GM23338 (cell line): Measurements from ENCODE around the gene UNC5A. TPM values are rescaled to one million over a fixed set of nuclear protein-coding genes. Genes with fewer than 3 reads are reported as not detected.

Experiments used
- ATAC-seq: fragments of 200-7000 bp; cut with Tn5 transposase; 3 replicates; pipeline ENCODE4 v1.9.1; 2020
- DNase-seq: peaks from one replicate; pipeline ENCODE4 v3.0.0-alpha.2; 2015; ENCODE audit warnings: low spot score
- H2AFZ ChIP-seq: fragments of 200-600 bp; sonication (generic); 2 replicates; pipeline ENCODE4 v1.8.0; 2016; ENCODE audit warnings: antibody characterized with exemption, mild to moderate bottlenecking, moderate library complexity
- H3F3A ChIP-seq: fragments of 200-600 bp; sonication (generic); replicated peaks from 2 replicates; pipeline ENCODE4 v1.8.0; 2017; ENCODE audit warnings: antibody characterized with exemption, mixed run types, low read depth
- H3K27ac ChIP-seq: fragments of 200-600 bp; sonication (generic); 2 replicates; pipeline ENCODE4 v1.6.1; 2016; ENCODE audit warnings: low read depth
- H3K27me3 ChIP-seq: fragments of 200-600 bp; sonication (generic); 2 replicates; pipeline ENCODE4 v1.8.0; 2016; ENCODE audit warnings: mild to moderate bottlenecking, mixed run types, moderate library complexity; ENCODE audit not compliant: insufficient read depth
- H3K36me3 ChIP-seq: fragments of 200-600 bp; sonication (generic); 2 replicates; pipeline ENCODE4 v1.8.0; 2016; ENCODE audit warnings: mild to moderate bottlenecking; ENCODE audit not compliant: insufficient read depth
- H3K4me1 ChIP-seq: fragments of 200-600 bp; sonication (generic); 2 replicates; pipeline ENCODE4 v1.8.0; 2016; ENCODE audit warnings: mild to moderate bottlenecking, moderate library complexity; ENCODE audit not compliant: insufficient read depth
- H3K4me2 ChIP-seq: fragments of 200-600 bp; sonication (generic); 2 replicates; pipeline ENCODE4 v1.7.1; 2017; ENCODE audit warnings: mixed run types
- H3K4me3 ChIP-seq: fragments of 200-600 bp; sonication (generic); 2 replicates; pipeline ENCODE4 v1.6.1; 2016; ENCODE audit warnings: mixed run types
- H3K79me2 ChIP-seq: fragments of 200-600 bp; sonication (generic); replicated peaks from 2 replicates; pipeline ENCODE4 v1.8.0; 2017; ENCODE audit warnings: mild to moderate bottlenecking; ENCODE audit not compliant: insufficient read depth
- H3K9me2 ChIP-seq: fragments of 200-600 bp; sonication (generic); 2 replicates; pipeline ENCODE4 v1.8.0; 2017; ENCODE audit not compliant: insufficient read depth
- H4K20me1 ChIP-seq: fragments of 200-600 bp; sonication (generic); replicated peaks from 2 replicates; pipeline ENCODE4 v1.8.0; 2017; ENCODE audit warnings: mild to moderate bottlenecking; ENCODE audit not compliant: insufficient read depth
- H3K27ac Mint-ChIP-seq: 2 replicates; pipeline ENCODE4 v1.8.0; 2020; ENCODE audit warnings: inconsistent platforms, mild to moderate bottlenecking, moderate library complexity, mixed read lengths
- H3K27me3 Mint-ChIP-seq: 3 replicates; pipeline ENCODE4 v1.8.0; 2022; ENCODE audit warnings: low read depth, mild to moderate bottlenecking, moderate library complexity, mixed read lengths, inconsistent platforms; ENCODE audit not compliant: insufficient read depth, poor library complexity
- H3K36me3 Mint-ChIP-seq: 3 replicates; pipeline ENCODE4 v1.8.0; 2021; ENCODE audit warnings: low read depth, mild to moderate bottlenecking, inconsistent platforms, moderate library complexity, mixed read lengths
- H3K4me1 Mint-ChIP-seq: 3 replicates; pipeline ENCODE4 v1.8.0; 2020; ENCODE audit warnings: mild to moderate bottlenecking, inconsistent platforms, mixed read lengths
- H3K4me3 Mint-ChIP-seq: 3 replicates; pipeline ENCODE4 v1.8.0; 2021; ENCODE audit warnings: moderate library complexity, mild to moderate bottlenecking, inconsistent platforms, mixed read lengths
- H3K9me3 Mint-ChIP-seq: 3 replicates; pipeline ENCODE4 v1.8.0; 2020; ENCODE audit warnings: moderate library complexity, mild to moderate bottlenecking, inconsistent platforms, mixed read lengths
- CREB1 ChIP-seq: fragments of 250-450 bp; sonication (Bioruptor Pico); IDR thresholded peaks from 2 replicates; pipeline ENCODE4 v1.5.0; 2020; ENCODE audit warnings: low read depth, mild to moderate bottlenecking, moderate library complexity
- EZH2 ChIP-seq: fragments of 200-600 bp; sonication (generic); IDR thresholded peaks from one replicate; pipeline ENCODE4 v1.8.0; 2017; ENCODE audit warnings: antibody characterized with exemption, mild to moderate bottlenecking, low read depth; ENCODE audit not compliant: unreplicated experiment
- EZH2phosphoT487 ChIP-seq: fragments of 200-600 bp; sonication (generic); IDR thresholded peaks from one replicate; pipeline ENCODE4 v1.8.1; 2018; ENCODE audit warnings: antibody characterized with exemption; ENCODE audit not compliant: unreplicated experiment
- JUNB ChIP-seq: IDR thresholded peaks from one replicate; pipeline ENCODE4 v1.6.1; 2016; ENCODE audit warnings: antibody characterized with exemption; ENCODE audit not compliant: unreplicated experiment
- NANOG ChIP-seq: IDR thresholded peaks from 2 replicates; pipeline ENCODE4 v1.6.1; 2016; ENCODE audit warnings: antibody characterized with exemption, borderline replicate concordance
- POLR2AphosphoS5 ChIP-seq: IDR thresholded peaks from 2 replicates; pipeline ENCODE4 v1.6.1; 2016; ENCODE audit warnings: antibody characterized with exemption, low read depth
- STAT1 ChIP-seq: IDR thresholded peaks from one replicate; pipeline ENCODE4 v1.6.1; 2016; ENCODE audit warnings: antibody characterized with exemption; ENCODE audit not compliant: unreplicated experiment
- ZNF114 ChIP-seq: fragments of 250-450 bp; sonication (Bioruptor Pico); IDR thresholded peaks from 2 replicates; pipeline ENCODE4 v1.5.0; 2020; ENCODE audit warnings: mild to moderate bottlenecking, moderate library complexity
- ZNF331 ChIP-seq: fragments of 250-450 bp; sonication (Bioruptor Pico); IDR thresholded peaks from 2 replicates; pipeline ENCODE4 v1.5.0; 2020; ENCODE audit warnings: low read depth, mild to moderate bottlenecking, moderate library complexity
- polyA plus RNA-seq: library from polyadenylated mRNA; unstranded; fragments of >200 nt; fragmentation: Nextera tagmentation; extraction: Ambion mirVana; gene quantifications from 2 replicates; pipeline ENCODE4 v1.2.1, GENCODE V29; 2016
- total RNA-seq: library from RNA; depleted of rRNA; stranded (reverse); fragments of >200 nt; shearing (Covaris generic); gene quantifications from 2 replicates; pipeline ENCODE4 v1.2.3, GENCODE V29; 2014
- TF ChIP-seq, protein P1 (sequence below): fragments of 250-450 bp; sonication (Bioruptor Pico); IDR thresholded peaks from 2 replicates; pipeline ENCODE4 v1.5.0; 2020; ENCODE audit warnings: mild to moderate bottlenecking, moderate library complexity
- TF ChIP-seq, protein P2 (sequence below), 2 experiments: fragments of 200-600 bp in 1 of 2; sonication (generic) in 1 of 2; conservative IDR thresholded peaks; 2 replicates each; pipeline versions ENCODE4 v1.5.1 to v1.6.1; 2016 to 2017; ENCODE audit warnings: antibody characterized with exemption in 2 of 2, low read depth in 2 of 2, mild to moderate bottlenecking in 2 of 2, moderate library complexity in 1 of 2
- TF ChIP-seq, protein P3 (sequence below): IDR thresholded peaks from 2 replicates; pipeline ENCODE4 v1.6.1; 2016; ENCODE audit warnings: antibody characterized with exemption
- TF ChIP-seq, protein P4 (sequence below): IDR thresholded peaks from one replicate; pipeline ENCODE4 v1.6.1; 2018; ENCODE audit warnings: antibody characterized with exemption; ENCODE audit not compliant: unreplicated experiment

UNC5A gene
- total and polyA plus RNA-seq, 2 experiments from 2014 or later = 0.92 to 3.9 TPM

DNA sequence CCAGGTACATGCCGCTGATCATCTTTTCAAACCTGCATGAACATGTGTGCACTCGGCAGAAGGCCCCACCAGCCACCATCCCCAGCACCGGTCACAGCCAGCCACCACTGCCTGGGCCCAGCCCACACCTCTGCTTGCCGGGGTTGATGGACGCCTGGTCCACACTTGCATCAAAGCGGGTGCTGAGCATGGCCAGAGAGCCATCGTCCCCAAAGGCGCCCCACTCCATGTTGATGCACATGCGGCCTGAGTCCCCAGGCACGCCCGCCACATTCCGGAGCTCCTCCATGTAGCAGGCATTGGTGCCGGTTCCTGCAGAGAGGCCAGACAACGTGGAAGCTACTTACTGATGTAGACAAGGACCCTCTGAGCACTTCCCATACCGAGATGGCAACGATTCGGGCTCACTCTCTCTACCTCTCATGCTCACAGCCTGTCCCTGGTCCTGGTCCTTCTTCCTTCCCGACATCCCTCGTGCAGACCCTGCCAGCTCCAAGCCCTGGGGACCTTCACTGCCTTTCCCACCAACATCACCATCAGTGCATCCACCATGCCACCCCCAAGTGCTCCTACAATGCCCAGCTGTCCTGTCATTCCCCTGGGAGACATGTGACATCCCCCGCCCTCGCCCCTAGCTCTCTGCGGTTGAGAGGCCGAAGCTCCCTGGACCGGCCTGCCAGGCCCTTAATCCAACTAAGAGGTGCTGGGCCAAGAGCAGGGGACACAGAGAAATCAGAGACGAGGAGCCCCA, 71.6 kb downstream of the UNC5A start (continued):
- TF ChIP-seq CREB1 (CRISPR knock-in tag) (no peak), EZH2 (no peak)

DNA sequence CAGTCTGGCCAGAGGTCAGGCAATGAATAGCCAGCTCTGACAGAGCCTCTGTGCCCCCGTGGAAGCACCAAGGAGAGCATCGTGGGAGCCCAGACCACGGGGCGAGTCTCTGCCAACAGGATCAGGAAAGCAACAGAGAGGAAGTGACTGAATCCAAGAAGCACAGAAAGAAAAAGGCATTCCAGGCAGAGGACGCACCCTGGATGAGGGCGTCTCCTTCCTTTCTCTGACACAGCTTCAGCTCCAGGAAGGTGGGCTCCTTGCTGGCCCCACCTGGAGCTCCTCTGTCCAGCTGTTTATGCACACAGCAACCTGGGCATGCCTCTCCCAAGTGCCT, 72.2 kb downstream of the UNC5A start:
- no peak for ATAC-seq
- peaks cover 8% of the 10 kb centered on the region for H3K27me3 Mint-ChIP-seq
- no peak overlapping the region for H3K4me2 ChIP-seq
- H3K9me3 Mint-ChIP-seq = no peaks in the 10 kb centered on the region
- no peak overlapping the region for H3K4me3 ChIP-seq
- H3K9me2 ChIP-seq = no peaks in the 10 kb centered on the region
- no peaks in the 10 kb centered on the region for H3K27me3 ChIP-seq
- no peak for DNase-seq
- no peaks in the 10 kb centered on the region for H3K4me1 ChIP-seq
- no peak overlapping the region for H3K27ac ChIP-seq
- H2AFZ ChIP-seq = no peak overlapping the region
- peaks cover 12% of the 10 kb centered on the region; the same call in 2 of the 3 replicates for H3K4me1 Mint-ChIP-seq
- no peak for TF ChIP-seq STAT1
- TF ChIP-seq, protein P1, sequence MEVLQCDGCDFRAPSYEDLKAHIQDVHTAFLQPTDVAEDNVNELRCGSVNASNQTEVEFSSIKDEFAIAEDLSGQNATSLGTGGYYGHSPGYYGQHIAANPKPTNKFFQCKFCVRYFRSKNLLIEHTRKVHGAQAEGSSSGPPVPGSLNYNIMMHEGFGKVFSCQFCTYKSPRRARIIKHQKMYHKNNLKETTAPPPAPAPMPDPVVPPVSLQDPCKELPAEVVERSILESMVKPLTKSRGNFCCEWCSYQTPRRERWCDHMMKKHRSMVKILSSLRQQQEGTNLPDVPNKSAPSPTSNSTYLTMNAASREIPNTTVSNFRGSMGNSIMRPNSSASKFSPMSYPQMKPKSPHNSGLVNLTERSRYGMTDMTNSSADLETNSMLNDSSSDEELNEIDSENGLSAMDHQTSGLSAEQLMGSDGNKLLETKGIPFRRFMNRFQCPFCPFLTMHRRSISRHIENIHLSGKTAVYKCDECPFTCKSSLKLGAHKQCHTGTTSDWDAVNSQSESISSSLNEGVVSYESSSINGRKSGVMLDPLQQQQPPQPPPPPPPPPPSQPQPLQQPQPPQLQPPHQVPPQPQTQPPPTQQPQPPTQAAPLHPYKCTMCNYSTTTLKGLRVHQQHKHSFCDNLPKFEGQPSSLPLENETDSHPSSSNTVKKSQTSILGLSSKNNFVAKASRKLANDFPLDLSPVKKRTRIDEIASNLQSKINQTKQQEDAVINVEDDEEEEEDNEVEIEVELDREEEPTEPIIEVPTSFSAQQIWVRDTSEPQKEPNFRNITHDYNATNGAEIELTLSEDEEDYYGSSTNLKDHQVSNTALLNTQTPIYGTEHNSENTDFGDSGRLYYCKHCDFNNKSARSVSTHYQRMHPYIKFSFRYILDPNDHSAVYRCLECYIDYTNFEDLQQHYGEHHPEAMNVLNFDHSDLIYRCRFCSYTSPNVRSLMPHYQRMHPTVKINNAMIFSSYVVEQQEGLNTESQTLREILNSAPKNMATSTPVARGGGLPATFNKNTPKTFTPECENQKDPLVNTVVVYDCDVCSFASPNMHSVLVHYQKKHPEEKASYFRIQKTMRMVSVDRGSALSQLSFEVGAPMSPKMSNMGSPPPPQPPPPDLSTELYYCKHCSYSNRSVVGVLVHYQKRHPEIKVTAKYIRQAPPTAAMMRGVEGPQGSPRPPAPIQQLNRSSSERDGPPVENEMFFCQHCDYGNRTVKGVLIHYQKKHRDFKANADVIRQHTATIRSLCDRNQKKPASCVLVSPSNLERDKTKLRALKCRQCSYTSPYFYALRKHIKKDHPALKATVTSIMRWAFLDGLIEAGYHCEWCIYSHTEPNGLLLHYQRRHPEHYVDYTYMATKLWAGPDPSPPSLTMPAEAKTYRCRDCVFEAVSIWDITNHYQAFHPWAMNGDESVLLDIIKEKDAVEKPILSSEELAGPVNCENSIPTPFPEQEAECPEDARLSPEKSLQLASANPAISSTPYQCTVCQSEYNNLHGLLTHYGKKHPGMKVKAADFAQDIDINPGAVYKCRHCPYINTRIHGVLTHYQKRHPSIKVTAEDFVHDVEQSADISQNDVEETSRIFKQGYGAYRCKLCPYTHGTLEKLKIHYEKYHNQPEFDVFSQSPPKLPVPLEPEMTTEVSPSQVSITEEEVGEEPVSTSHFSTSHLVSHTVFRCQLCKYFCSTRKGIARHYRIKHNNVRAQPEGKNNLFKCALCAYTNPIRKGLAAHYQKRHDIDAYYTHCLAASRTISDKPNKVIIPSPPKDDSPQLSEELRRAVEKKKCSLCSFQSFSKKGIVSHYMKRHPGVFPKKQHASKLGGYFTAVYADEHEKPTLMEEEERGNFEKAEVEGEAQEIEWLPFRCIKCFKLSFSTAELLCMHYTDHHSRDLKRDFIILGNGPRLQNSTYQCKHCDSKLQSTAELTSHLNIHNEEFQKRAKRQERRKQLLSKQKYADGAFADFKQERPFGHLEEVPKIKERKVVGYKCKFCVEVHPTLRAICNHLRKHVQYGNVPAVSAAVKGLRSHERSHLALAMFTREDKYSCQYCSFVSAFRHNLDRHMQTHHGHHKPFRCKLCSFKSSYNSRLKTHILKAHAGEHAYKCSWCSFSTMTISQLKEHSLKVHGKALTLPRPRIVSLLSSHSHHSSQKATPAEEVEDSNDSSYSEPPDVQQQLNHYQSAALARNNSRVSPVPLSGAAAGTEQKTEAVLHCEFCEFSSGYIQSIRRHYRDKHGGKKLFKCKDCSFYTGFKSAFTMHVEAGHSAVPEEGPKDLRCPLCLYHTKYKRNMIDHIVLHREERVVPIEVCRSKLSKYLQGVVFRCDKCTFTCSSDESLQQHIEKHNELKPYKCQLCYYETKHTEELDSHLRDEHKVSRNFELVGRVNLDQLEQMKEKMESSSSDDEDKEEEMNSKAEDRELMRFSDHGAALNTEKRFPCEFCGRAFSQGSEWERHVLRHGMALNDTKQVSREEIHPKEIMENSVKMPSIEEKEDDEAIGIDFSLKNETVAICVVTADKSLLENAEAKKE (CRISPR knock-in tag) = no peak
- TF ChIP-seq, protein P2, sequence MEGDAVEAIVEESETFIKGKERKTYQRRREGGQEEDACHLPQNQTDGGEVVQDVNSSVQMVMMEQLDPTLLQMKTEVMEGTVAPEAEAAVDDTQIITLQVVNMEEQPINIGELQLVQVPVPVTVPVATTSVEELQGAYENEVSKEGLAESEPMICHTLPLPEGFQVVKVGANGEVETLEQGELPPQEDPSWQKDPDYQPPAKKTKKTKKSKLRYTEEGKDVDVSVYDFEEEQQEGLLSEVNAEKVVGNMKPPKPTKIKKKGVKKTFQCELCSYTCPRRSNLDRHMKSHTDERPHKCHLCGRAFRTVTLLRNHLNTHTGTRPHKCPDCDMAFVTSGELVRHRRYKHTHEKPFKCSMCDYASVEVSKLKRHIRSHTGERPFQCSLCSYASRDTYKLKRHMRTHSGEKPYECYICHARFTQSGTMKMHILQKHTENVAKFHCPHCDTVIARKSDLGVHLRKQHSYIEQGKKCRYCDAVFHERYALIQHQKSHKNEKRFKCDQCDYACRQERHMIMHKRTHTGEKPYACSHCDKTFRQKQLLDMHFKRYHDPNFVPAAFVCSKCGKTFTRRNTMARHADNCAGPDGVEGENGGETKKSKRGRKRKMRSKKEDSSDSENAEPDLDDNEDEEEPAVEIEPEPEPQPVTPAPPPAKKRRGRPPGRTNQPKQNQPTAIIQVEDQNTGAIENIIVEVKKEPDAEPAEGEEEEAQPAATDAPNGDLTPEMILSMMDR (conservative IDR thresholded peaks at IDR 0.05; ENCODE audit: low read depth in 2 of 2) = no peak
- no peak for TF ChIP-seq CREB1 (CRISPR knock-in tag)
- TF ChIP-seq, protein P3, sequence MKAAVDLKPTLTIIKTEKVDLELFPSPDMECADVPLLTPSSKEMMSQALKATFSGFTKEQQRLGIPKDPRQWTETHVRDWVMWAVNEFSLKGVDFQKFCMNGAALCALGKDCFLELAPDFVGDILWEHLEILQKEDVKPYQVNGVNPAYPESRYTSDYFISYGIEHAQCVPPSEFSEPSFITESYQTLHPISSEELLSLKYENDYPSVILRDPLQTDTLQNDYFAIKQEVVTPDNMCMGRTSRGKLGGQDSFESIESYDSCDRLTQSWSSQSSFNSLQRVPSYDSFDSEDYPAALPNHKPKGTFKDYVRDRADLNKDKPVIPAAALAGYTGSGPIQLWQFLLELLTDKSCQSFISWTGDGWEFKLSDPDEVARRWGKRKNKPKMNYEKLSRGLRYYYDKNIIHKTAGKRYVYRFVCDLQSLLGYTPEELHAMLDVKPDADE = no peak
- TF ChIP-seq EZH2 = no peak
- no peak for TF ChIP-seq JUNB
- TF ChIP-seq ZNF331 (CRISPR knock-in tag) = no peak
- TF ChIP-seq ZNF114 (CRISPR knock-in tag) = no peak
- TF ChIP-seq, protein P4, sequence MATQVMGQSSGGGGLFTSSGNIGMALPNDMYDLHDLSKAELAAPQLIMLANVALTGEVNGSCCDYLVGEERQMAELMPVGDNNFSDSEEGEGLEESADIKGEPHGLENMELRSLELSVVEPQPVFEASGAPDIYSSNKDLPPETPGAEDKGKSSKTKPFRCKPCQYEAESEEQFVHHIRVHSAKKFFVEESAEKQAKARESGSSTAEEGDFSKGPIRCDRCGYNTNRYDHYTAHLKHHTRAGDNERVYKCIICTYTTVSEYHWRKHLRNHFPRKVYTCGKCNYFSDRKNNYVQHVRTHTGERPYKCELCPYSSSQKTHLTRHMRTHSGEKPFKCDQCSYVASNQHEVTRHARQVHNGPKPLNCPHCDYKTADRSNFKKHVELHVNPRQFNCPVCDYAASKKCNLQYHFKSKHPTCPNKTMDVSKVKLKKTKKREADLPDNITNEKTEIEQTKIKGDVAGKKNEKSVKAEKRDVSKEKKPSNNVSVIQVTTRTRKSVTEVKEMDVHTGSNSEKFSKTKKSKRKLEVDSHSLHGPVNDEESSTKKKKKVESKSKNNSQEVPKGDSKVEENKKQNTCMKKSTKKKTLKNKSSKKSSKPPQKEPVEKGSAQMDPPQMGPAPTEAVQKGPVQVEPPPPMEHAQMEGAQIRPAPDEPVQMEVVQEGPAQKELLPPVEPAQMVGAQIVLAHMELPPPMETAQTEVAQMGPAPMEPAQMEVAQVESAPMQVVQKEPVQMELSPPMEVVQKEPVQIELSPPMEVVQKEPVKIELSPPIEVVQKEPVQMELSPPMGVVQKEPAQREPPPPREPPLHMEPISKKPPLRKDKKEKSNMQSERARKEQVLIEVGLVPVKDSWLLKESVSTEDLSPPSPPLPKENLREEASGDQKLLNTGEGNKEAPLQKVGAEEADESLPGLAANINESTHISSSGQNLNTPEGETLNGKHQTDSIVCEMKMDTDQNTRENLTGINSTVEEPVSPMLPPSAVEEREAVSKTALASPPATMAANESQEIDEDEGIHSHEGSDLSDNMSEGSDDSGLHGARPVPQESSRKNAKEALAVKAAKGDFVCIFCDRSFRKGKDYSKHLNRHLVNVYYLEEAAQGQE = no peak
- TF ChIP-seq EZH2phosphoT487 = no peak
- TF ChIP-seq NANOG = no peak
- TF ChIP-seq POLR2AphosphoS5 = no peak
- no peak overlapping the region for H3K27ac Mint-ChIP-seq
- no peaks in the 10 kb centered on the region for H3K36me3 Mint-ChIP-seq
- no peaks in the 10 kb centered on the region for H3F3A ChIP-seq
- H3K79me2 ChIP-seq = no peaks in the 10 kb centered on the region
- H4K20me1 ChIP-seq = no peaks in the 10 kb centered on the region
- no peak overlapping the region for H3K4me3 Mint-ChIP-seq
- no peaks in the 10 kb centered on the region for H3K36me3 ChIP-seq
